GM18519 (cell line): ENCODE results near the gene CEMIP2.

Experiments
- ATAC-seq: cut with Tn5 transposase; IDR thresholded peaks from one replicate; pipeline ENCODE4 v1.9.1; 2021; ENCODE audit warnings: mild to moderate bottlenecking, moderate library complexity; ENCODE audit not compliant: unreplicated experiment, low FRiP score

Gene CEMIP2

GRCh38 chr9:71772726-71773125 lies 4.4 kb upstream of the CEMIP2 start:
- no peak for ATAC-seq

DNA sequence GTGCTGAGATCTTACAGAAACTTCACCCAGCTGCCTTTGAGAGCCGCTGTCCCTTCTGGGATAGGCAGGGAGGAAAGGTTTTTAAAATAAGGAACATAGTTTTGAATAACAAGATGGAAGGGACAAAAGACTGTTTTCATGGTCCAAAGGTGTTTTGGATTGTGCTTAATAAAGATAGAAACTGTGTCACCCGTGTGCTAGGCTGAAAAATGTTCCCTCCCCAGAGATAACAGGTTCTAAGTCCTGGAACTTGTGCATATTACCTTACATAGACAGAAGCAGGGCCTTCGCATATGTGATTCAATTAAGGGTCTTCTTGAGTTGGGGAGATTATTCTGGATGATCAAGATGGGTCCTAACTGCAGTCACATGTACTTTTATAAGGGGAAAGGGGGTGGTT lies 1.9 kb upstream of the CEMIP2 start:
- ATAC-seq: no peak

DNA sequence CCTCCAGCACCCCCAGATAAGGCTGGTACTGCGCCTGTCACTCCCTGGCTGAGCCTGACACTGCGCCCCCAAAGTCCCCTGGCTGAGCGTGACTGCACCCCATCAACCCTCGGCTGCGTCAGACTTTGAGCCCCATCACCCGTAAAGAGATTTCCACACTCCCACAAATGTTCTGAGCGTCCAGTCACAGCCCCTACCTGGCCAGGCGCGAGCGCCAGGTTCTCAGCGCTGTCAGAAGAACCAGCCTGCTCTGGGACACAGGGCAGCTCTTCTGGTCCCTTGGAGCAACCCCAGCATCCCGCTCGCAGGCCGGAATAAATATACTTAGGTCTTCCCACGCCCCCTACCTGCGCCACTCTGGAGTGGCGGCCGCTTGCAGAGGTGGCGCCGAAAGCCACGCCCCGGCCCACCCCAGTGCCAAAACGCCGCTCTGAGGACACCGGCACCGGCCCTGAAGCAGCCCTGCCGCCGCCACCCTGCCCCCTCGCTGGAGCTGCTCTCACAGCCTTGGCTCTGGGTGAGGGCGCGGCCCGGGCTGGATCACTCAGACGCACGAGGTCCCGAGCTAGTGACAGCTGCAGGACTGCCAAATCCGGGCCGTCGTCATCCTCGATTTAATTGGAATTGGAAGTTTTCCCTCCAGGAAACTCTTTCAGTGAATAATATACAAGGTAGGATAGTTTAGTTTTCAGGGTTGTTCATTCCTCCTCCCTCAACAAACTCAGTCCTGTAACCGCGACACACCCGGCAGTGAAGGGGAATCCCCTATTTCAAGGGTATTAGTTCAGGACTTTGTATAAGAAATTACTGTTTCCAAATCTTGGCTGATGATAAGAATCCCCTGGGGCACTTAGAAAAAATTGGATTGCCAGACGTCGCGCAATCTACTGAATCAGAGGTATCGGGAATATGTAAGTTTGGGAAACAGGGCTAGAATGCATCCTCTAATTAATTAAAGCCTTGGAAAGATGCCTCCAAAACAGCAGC lies 1.2 kb upstream of the CEMIP2 start:
- ATAC-seq: no peak

GRCh38 chr9:71767776-71768321 lies 464 bp downstream of the CEMIP2 start:
- no peak for ATAC-seq

DNA sequence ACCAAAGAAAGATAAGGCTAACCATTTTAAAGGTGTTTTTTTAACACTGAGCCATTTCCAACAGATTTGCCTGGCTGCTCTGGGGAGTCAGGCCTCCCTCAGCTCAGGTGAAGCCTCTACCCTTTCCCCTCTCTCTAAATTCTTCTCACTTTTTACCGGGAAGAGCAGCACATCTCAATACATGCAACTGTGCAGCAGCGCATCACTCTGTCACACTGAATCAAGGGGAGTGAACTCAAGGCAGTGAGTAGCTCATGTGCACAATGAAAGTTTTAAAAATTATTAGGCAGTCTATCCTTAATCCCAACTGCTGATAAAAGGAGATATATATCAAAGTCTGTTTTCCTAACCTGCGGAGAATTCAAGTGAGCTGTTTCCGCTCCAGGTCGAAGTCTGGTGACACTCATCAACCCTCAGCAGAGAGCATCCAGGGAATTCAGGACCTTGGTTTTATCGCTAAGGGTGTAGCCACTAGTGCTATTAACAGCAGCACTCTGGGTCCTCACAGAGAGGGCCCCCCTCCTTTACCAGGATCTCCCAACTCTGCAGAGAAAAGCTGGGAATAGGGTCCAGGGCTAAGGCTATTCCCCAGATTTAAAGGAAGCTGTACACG lies 1.0 kb downstream of the CEMIP2 start:
- no peak for ATAC-seq

- ATAC-seq: no peak
These were observed 1.6 kb downstream of the CEMIP2 start for GRCh38 chr9:71766663-71767062.

DNA sequence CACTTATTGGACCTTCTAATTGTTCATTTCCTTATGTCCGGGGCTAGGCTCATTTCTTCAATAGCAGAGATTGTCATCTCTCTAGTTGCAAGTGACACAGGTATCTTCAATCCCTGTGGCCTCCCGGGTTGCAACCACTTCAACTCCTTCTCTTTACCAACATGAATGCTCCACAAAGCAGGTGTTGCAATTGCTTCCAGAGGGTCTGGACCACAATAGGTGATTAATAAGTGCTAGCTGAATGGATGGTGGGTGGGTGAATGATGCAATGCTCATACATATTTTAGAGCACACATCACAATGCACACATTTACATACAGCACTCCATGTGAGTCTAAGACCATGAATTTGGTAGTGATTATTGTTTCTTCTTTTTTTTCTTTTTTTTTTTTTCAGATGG lies 2.6 kb downstream of the CEMIP2 start:
- ATAC-seq: no peak

GRCh38 chr9:71764891-71765290 lies 3.4 kb downstream of the CEMIP2 start:
- ATAC-seq: no peak

GRCh38 chr9:71764463-71764862 lies 3.9 kb downstream of the CEMIP2 start:
- ATAC-seq: no peak

- ATAC-seq: no peak
These were observed 4.5 kb downstream of the CEMIP2 start for GRCh38 chr9:71763832-71764231.

GRCh38 chr9:71762900-71763653 lies 5.2 kb downstream of the CEMIP2 start:
- ATAC-seq: no peak

DNA sequence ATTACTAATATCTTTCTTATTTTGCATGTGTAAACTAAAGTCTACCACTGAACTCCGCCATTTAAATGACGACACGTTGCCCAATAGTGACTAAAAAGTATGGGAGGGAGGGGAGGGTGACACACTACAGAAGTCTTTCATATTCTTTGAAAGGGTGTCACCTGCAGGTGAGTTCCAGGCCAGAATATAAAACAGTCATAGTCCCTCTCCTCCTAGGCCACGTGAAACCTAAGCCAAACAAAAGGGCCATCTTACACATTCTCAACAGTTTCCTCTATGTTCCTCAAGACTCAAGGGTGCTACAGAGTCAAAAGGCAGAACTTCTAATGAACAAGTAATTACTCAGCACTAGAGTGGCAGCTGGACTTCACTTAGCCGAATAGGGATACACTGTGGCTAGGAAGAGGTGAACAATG lies 6.4 kb downstream of the CEMIP2 start:
- no peak for ATAC-seq

GRCh38 chr9:71760901-71761300 lies 7.4 kb downstream of the CEMIP2 start:
- no peak for ATAC-seq

- ATAC-seq: no peak
These were observed 9.5 kb downstream of the CEMIP2 start for GRCh38 chr9:71758785-71759184.

- ATAC-seq: no peak
These were observed 10.0 kb downstream of the CEMIP2 start for GRCh38 chr9:71758277-71758676.

- ATAC-seq: no peak
These were observed 11.6 kb downstream of the CEMIP2 start for GRCh38 chr9:71756753-71757152.

- ATAC-seq: no peak
These were observed 12.4 kb downstream of the CEMIP2 start for GRCh38 chr9:71755869-71756268.

- no peak for ATAC-seq
These were observed 13.1 kb downstream of the CEMIP2 start for GRCh38 chr9:71755230-71755629.

- ATAC-seq: no peak
These were observed 14.2 kb downstream of the CEMIP2 start for GRCh38 chr9:71754151-71754550.

GRCh38 chr9:71752928-71753327 lies 15.4 kb downstream of the CEMIP2 start:
- no peak for ATAC-seq

- no peak for ATAC-seq
These were observed 16.0 kb downstream of the CEMIP2 start for GRCh38 chr9:71752352-71752751.
